H9 (cell line): ENCODE measurements around the gene KDSR. TPM values are rescaled to one million over a fixed set of nuclear protein-coding genes. Genes with fewer than 3 reads are reported as not detected.
A peak's percentile ranks its signal among the peaks of the same experiment; 100 is the strongest.

Experiments used
- DNase-seq: peaks from one replicate; pipeline ENCODE4 v3.0.0-alpha.2; 2017
- H2AFZ ChIP-seq: one replicate; pipeline ENCODE4 v1.6.1; 2013; ENCODE audit warnings: mild to moderate bottlenecking, low read length, control low read depth, moderate library complexity
- H2AK5ac ChIP-seq: 2 replicates; pipeline ENCODE4 v1.6.1; 2013; ENCODE audit warnings: low read length, control low read depth, mixed read lengths; ENCODE audit not compliant: insufficient read length
- H2BK120ac ChIP-seq: one replicate; pipeline ENCODE4 v1.6.1; 2013; ENCODE audit warnings: low read depth, mild to moderate bottlenecking, low read length, control low read depth, inconsistent platforms; ENCODE audit not compliant: poor library complexity, severe bottlenecking
- H2BK12ac ChIP-seq: 2 replicates; pipeline ENCODE4 v1.6.1; 2013; ENCODE audit warnings: low read length, control low read depth, mixed read lengths, low read depth; ENCODE audit not compliant: insufficient read length
- H2BK15ac ChIP-seq: 2 replicates; pipeline ENCODE4 v1.6.1; 2013; ENCODE audit warnings: low read depth, low read length, control low read depth
- H2BK20ac ChIP-seq: one replicate; pipeline ENCODE4 v1.6.1; 2013; ENCODE audit warnings: low read depth, mild to moderate bottlenecking, low read length, control low read depth, inconsistent platforms; ENCODE audit not compliant: poor library complexity, severe bottlenecking
- H2BK5ac ChIP-seq: 2 replicates; pipeline ENCODE4 v1.6.1; 2013; ENCODE audit warnings: low read length, control low read depth, mixed read lengths; ENCODE audit not compliant: insufficient read length
- H3K14ac ChIP-seq: 2 replicates; pipeline ENCODE4 v1.6.1; 2013; ENCODE audit warnings: low read length, control low read depth; ENCODE audit not compliant: insufficient read depth
- H3K18ac ChIP-seq: 2 replicates; pipeline ENCODE4 v1.6.1; 2013; ENCODE audit warnings: low read depth, mild to moderate bottlenecking, mixed read lengths, low read length, control low read depth; ENCODE audit not compliant: insufficient read length
- H3K23ac ChIP-seq: 2 replicates; pipeline ENCODE4 v1.6.1; 2013; ENCODE audit warnings: low read length, control low read depth, mixed read lengths, low read depth; ENCODE audit not compliant: insufficient read length
- H3K23me2 ChIP-seq: 2 replicates; pipeline ENCODE4 v1.6.1; 2013; ENCODE audit warnings: low read depth, mild to moderate bottlenecking, mixed read lengths, low read length, control low read depth; ENCODE audit not compliant: insufficient read length, poor library complexity, severe bottlenecking
- H3K27ac ChIP-seq: 2 replicates; pipeline ENCODE4 v1.5.1; 2013; ENCODE audit warnings: low read length, control low read depth, mixed read lengths, low read depth; ENCODE audit not compliant: insufficient read length
- H3K27me3 ChIP-seq: 2 replicates; pipeline ENCODE4 v1.6.1; 2013; ENCODE audit warnings: low read length, control low read depth, inconsistent platforms; ENCODE audit not compliant: insufficient read depth
- H3K4ac ChIP-seq: 2 replicates; pipeline ENCODE4 v1.6.1; 2013; ENCODE audit warnings: low read depth, mild to moderate bottlenecking, control low read depth, inconsistent platforms, low read length, moderate library complexity
- H3K4me1 ChIP-seq: 2 replicates; pipeline ENCODE4 v1.6.1; 2013; ENCODE audit warnings: low read length, control low read depth, inconsistent platforms; ENCODE audit not compliant: insufficient read depth
- H3K4me2 ChIP-seq: 2 replicates; pipeline ENCODE4 v1.6.1; 2013; ENCODE audit warnings: low read length, control low read depth, mixed read lengths; ENCODE audit not compliant: insufficient read length, insufficient read depth
- H3K56ac ChIP-seq: 2 replicates; pipeline ENCODE4 v1.6.1; 2013; ENCODE audit warnings: low read depth, mild to moderate bottlenecking, mixed read lengths, low read length, control low read depth; ENCODE audit not compliant: insufficient read length
- H3K79me1 ChIP-seq: 2 replicates; pipeline ENCODE4 v1.6.1; 2013; ENCODE audit warnings: low read depth, mild to moderate bottlenecking, moderate library complexity, low read length, control low read depth, inconsistent platforms; ENCODE audit not compliant: insufficient read depth, poor library complexity, severe bottlenecking
- H3K79me2 ChIP-seq: 2 replicates; pipeline ENCODE4 v1.6.1; 2013; ENCODE audit warnings: low read length, control low read depth, inconsistent platforms; ENCODE audit not compliant: insufficient read depth
- H3K9ac ChIP-seq: 2 replicates; pipeline ENCODE4 v1.6.1; 2013; ENCODE audit warnings: low read length, control low read depth, mixed read lengths; ENCODE audit not compliant: insufficient read length; ENCODE audit errors: extremely low read depth
- H3K9me3 ChIP-seq: one replicate; pipeline ENCODE4 v1.6.1; 2013; ENCODE audit warnings: low read depth, low read length, inconsistent platforms; ENCODE audit not compliant: control insufficient read depth
- H3T11ph ChIP-seq: one replicate; pipeline ENCODE4 v1.6.1; 2013; ENCODE audit warnings: mild to moderate bottlenecking, low read length, control low read depth, inconsistent platforms
- H4K20me1 ChIP-seq: one replicate; pipeline ENCODE4 v1.6.1; 2013; ENCODE audit not compliant: control insufficient read depth, insufficient read length, insufficient read depth
- H4K5ac ChIP-seq: 2 replicates; pipeline ENCODE4 v1.6.1; 2013; ENCODE audit warnings: low read depth, mild to moderate bottlenecking, mixed read lengths, low read length, control low read depth; ENCODE audit not compliant: insufficient read length
- H4K8ac ChIP-seq: replicated peaks from 2 replicates; pipeline ENCODE4 v1.6.1; 2013; ENCODE audit warnings: low read length, control low read depth, mixed read lengths, low read depth; ENCODE audit not compliant: insufficient read length
- H4K91ac ChIP-seq: 2 replicates; pipeline ENCODE4 v1.6.1; 2013; ENCODE audit warnings: low read depth, mild to moderate bottlenecking, moderate library complexity, mixed read lengths, low read length, control low read depth; ENCODE audit not compliant: insufficient read length
- H3K27ac Mint-ChIP-seq, 3 experiments: 2 replicates in 2 of 3; 3 replicates in 1 of 3; pipeline ENCODE4 v1.8.0; 2020 to 2021; ENCODE audit warnings: mixed read lengths in 3 of 3, mild to moderate bottlenecking in 1 of 3, moderate library complexity in 1 of 3
- H3K27me3 Mint-ChIP-seq: 2 replicates; pipeline ENCODE4 v1.8.0; 2021; ENCODE audit warnings: low read depth, mild to moderate bottlenecking, moderate library complexity, mixed read lengths
- H3K36me3 Mint-ChIP-seq, 3 experiments: 2 replicates in 2 of 3; 3 replicates in 1 of 3; pipeline ENCODE4 v1.8.0; 2020 to 2021; ENCODE audit warnings: low read depth in 3 of 3, mixed read lengths in 3 of 3; ENCODE audit not compliant: insufficient read depth in 1 of 3
- H3K4me1 Mint-ChIP-seq, 2 experiments: 2 replicates each; pipeline ENCODE4 v1.8.0; 2020; ENCODE audit warnings: mixed read lengths in 2 of 2
- H3K4me3 Mint-ChIP-seq, 2 experiments: 2 replicates in 1 of 2; 3 replicates in 1 of 2; pipeline ENCODE4 v1.8.0; 2020 to 2021; ENCODE audit warnings: mild to moderate bottlenecking in 2 of 2, mixed read lengths in 2 of 2, moderate library complexity in 1 of 2
- H3K9me3 Mint-ChIP-seq, 2 experiments: 2 replicates in 1 of 2; 3 replicates in 1 of 2; pipeline ENCODE4 v1.8.0; 2020; ENCODE audit warnings: mild to moderate bottlenecking in 2 of 2, mixed read lengths in 2 of 2, moderate library complexity in 1 of 2
- CTCF ChIP-seq: fragments of 200-600 bp; sonication (generic); conservative IDR thresholded peaks from 3 replicates; pipeline ENCODE4 v1.8.0; 2021; ENCODE audit warnings: antibody characterized with exemption, mild to moderate bottlenecking
- WGBS: extraction: QIAGEN DNeasy Blood & Tissue Kit; methylation state at CpG from one replicate; pipeline ENCODE4 v1.1.7; 2013; ENCODE audit warnings: missing lambda C conversion rate, low lambda C conversion rate, mixed read lengths; ENCODE audit not compliant: insufficient read length; ENCODE audit errors: extremely low coverage; 5-methylcytosine and 5-hydroxymethylcytosine counted together
- total RNA-seq: library from RNA; stranded (reverse); gene quantifications from 2 replicates; pipeline ENCODE4 v1.2.1, GENCODE V29; 2021

Gene KDSR
- total RNA-seq, 1 experiment from 2014 or later, result 58.5 TPM

- H4K20me1 ChIP-seq, result no peaks in the 10 kb centered on the region
- H3K14ac ChIP-seq, result no peak overlapping the region
- H4K5ac ChIP-seq, result no peak overlapping the region
- H3K23ac ChIP-seq, result no peak overlapping the region
- no CpG with 5 or more reads among the region's 4 CpGs for WGBS
- H3K4me2 ChIP-seq, result no peak overlapping the region
- TF ChIP-seq CTCF, result no peak
- H3K9me3 ChIP-seq, result no peaks in the 10 kb centered on the region
- no peaks in the 10 kb centered on the region for H3K79me1 ChIP-seq
- H2BK12ac ChIP-seq, result no peak overlapping the region
- no peak overlapping the region for H3T11ph ChIP-seq
- no peak overlapping the region for H2BK5ac ChIP-seq
- no peak overlapping the region for H2BK120ac ChIP-seq
- H3K27ac ChIP-seq, result no peak overlapping the region
- no peaks in the 10 kb centered on the region for H3K79me2 ChIP-seq
- no peak overlapping the region for H3K18ac ChIP-seq
- no peaks in the 10 kb centered on the region for H3K4me1 ChIP-seq
- no peak overlapping the region for H2AK5ac ChIP-seq
- H4K8ac ChIP-seq, result no peak overlapping the region
- Mint-ChIP-seq H3K36me3 (peaks cover 0 to 6% (median 5%) of the 10 kb centered on the region in 3 experiments; a peak in 1 of 7 replicates), H3K27ac (peak overlapping the region in 1 of 3 experiments; percentile 19; a peak in 1 of 7 replicates), H3K4me3 (no peak overlapping the region), H3K4me1 (no peaks in the 10 kb centered on the region), H3K27me3 (no peaks in the 10 kb centered on the region; the same call in 1 of the 2 replicates), H3K9me3 (peaks cover 6 to 8% of the 10 kb centered on the region in 2 experiments)
- H2BK15ac ChIP-seq, result no peak overlapping the region
- no peak overlapping the region for H3K56ac ChIP-seq
- no peak overlapping the region for H2AFZ ChIP-seq
- no peak overlapping the region for H2BK20ac ChIP-seq
- no peak overlapping the region for H3K4ac ChIP-seq
- no peaks in the 10 kb centered on the region for H3K23me2 ChIP-seq
- DNase-seq, result no peak
- no peaks in the 10 kb centered on the region for H3K27me3 ChIP-seq
- no peak overlapping the region for H4K91ac ChIP-seq
- no peak overlapping the region for H3K9ac ChIP-seq
Observed at GRCh38 chr18:63378919-63379638, 12.1 kb upstream of the KDSR start.
